ENCODE measurements around the gene SLC27A2.

The SLC27A2 gene

DNA sequence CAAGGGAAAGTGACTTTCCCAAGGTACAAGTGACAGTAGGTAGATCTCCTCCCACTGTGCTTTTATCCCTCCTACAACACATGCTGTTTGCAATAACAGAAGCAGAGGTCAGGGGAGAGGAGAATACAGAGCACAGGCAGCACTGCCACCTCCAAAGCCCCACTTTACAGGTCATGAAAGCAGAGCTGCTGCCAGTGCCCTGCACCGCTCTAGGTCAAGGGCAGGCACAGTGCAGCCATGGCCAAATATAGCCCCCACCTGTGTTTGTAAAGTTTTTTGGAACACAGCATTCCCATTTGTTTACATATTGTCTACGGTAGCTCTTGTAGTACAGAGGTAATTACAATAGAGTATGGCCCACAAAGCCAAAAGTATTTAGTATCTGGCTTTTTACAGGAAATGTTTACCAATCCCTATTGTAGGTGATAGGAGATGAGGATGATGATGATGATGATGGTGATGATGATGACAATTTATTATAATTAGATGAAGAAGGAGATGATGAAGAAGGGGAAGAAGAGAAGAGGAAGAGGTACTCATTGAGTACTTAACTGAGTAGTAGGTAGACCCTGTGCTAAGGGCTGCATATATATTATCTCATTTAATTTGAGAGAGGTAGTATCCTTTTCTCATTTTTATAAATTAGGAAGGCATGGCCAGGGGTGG lies 63.1 kb downstream of the SLC27A2 start:
- no peak for DNase-seq

DNA sequence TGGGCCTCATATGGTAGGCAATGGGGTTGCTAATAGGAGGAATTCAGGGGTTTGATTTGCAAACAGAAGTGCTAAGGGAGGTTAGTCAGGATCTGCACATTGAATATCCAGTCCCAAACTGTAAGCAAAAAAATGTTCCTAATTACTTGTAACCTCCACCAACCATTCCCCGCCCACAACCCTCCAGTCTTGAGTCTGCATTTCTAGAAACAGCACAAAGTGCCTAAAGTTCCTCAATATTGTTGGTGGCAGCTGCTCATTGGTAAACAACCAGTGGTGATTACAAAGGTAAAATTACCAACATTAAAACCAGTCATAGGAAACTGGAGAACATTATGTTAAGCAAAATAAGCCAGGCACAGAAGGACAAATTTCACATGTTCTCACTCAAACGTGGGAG lies 64.6 kb downstream of the SLC27A2 start:
- DNase-seq: no peak

DNA sequence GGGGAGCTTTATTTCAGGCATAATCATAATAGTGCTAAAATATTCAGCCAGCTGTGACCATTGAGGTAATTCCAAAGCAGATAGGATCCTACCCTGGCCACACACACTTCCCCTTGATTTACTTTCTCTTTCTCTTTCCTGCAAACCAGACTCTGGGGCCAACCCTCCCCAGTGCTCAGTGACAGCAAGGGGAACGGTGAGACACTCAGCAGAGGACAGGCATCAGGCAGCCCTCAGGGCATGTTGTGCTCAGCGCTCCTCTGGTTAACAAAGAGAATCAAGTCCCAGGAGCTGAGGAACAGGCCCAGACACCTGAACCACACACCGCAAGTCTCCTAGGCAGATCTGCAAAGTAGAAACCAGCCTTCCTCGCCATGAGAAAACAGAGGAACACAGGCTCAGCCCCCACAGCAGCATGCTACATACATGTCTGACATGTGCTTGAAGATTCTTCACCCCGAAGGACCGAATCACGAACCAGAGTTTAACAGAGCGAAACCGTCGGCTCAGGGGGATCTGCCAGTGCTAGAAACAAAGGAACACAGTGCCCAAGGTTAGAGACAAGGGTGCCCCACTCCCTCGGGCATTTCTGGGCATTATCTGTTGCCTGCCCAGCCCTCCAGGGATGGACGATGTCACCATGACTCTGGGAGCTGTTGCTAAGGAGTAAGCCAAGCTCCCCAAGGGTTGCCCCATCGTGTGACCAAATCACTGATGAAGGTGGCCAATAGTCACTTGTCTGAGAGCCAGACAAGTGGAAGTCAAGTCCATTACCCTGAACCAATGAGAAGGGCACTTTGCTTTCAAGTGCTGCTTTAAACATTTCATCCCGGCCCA lies 66.0 kb downstream of the SLC27A2 start:
- peak; percentile 7 for DNase-seq

DNA sequence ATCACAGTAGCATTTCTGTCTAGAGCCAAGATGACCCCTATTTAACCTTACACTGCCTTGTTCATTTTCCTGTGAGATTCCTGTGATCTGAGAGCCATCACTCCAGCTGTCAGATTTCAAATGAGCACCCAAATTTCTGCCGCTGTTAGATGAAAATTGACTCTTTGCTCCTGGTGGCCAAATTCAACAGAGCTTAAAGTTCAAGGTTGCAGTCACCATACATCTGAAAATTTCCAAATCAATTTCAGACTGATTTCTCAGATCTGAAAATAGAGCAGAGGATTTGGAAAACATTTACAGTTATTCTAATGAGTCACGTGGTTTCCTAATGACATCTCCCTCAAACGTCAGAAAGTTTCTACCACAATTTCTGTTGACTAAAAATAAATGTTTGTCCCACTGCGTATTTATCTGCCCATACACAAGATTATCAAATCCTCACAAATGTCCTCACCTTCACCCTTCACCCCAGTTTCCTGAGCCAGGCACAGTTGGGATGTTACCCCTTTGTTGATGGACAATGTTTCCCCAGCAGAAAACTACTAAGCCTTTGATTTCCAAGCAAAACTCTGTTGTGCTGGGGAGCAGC lies 67.1 kb downstream of the SLC27A2 start:
- no peak for DNase-seq

DNA sequence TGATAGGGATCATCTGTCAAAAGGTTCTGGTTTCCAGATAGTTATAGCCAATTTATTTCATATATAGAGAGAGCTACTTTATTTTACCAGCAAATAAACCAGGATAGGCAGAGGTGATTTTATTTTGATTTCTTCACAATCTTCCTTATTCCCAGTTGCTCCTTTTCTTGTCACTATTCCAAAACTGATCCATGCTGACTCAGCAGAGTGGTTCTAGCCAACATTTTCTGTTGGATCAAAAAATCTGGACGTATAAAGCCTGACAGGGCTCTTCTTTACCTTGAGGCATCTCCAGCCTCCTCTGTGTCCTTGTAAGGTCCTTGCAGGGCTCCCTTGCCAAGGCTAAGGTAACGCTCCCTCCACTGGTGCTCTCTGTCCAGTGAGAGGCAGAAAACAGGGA lies 67.7 kb downstream of the SLC27A2 start:
- no peak for DNase-seq

DNA sequence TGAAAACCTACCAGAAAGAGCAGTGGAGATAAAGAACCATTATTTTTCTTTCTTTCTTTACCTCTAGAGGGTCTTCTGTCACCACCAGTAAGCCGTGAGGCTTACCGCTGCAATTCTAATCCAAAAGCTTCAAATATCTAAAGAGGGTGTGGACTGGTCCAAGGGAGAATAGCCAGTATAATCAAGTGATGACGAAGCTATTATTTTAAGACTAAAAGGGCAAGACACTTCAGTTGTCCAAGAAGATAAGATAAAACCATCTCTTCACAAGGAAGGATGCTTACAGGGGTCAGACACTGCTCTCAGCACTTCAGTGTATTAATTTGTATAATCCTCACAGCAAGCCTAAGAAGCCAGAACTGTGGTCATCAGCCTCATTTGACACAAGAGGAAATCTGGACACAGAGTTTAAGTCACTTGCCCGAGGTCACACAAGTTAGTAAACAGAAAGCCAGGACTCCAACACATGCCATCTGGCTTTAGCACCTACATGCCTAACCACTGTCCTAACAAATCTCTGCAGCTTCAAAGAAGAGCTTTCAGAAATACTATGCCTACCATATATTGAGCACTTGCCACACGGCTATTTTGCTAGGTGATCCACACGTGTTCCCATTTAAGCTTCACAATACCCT lies 68.9 kb downstream of the SLC27A2 start:
- DNase-seq: no peak

DNA sequence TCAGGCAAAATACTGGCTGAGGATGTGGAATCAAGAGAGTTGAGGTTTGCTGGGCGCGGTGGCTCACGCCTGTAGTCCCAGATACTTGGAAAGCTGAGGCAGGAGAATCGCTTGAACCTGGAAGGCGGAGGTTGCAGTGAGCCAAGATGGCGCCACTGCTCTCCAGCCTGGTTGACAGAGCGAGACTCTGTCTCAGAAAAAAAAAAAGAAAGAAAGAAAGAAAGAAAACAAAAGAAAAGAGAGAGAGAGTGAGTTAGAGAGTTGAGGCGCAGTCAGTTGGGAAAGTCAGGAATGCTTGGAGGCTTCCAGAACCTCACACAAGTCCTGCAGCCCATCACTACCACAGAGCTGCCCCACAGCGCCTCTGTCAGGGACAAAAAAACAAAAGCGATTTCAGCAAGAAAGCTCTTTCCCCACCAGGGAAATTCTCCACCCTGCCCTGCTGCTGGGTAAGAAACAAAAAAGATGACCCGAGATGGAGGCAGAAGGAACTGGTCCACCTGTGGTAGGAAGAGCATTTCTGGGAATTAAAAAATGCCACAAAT lies 69.7 kb downstream of the SLC27A2 start:
- no peak for DNase-seq

DNA sequence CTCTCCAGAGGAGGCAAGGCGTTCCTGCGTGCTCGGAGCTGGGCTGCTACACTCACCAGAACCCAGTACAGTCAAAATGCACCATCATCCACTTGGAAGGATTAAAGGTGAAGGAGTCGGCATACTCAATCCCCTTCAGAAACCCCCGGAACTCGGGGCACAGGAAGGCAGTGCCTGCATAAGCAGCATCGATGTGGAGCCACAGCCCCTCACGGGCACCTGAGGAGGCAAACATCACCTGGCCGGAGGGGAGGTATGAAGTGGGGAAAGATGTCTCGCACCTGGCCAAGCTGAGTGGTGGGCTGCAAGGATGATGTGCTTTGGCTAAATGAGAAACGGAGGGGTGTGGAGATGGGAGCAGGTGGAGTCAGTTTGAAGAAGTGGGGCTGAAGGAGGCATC lies 70.6 kb downstream of the SLC27A2 start:
- DNase-seq: no peak

DNA sequence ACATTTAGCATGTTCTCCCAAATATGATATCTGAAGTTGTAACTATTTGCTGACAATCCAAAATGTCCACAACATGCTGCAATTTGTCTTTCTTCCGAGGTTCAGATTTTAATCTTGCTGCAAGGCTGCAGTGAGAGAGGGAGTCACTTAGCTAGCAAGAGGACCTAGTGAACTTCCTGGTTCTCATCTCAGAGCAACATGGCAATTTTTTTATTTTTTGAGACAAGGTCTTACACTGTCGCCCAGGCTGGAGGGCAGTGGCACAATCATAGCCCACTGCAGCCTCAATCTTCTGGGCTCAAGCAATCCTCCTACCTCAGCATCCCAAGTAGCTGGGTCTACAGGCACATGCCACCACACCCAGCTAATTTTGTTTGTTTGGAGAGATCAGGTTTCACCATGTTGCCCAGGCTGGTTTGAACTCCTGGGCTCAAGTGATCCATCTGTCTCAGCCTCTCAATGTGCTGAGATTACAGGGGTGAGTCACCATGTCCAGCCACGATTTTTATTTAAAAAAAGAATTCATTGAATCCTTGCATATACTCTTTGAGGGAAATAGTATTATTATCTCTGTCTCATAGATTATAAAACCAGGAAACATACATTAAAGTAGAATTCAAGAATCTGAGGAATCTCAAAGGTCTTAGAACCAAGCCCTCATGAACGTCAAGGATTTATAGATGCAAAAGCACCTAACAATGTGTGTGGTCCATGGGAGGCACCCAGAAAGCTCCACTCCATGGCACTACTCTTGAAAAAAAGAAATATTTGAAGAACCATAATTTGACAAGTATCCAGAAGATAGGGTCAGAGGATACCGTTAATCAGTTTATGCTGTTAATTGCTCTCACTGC lies 74.4 kb downstream of the SLC27A2 start:
- peak; percentile 80 for DNase-seq

DNA sequence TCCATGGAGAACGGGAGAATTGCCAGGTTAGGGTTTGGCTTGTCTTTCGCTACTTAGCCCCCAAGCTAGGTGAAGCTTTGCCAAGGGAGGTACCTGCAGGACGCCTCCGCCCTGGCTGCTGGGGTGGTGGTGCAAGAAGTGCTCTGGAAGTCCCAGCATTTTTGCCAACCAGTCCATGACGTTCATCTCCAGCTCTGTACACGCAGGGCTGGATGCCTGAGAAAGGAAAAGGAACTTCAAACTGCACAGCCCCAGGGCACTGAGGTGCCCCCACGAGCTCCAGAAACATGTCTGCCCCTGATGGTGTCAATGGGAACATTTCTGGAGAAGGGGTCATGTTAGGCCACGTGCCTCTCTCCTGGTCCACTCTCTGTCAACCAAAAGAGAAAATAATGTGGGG lies 75.3 kb downstream of the SLC27A2 start:
- DNase-seq: no peak

DNA sequence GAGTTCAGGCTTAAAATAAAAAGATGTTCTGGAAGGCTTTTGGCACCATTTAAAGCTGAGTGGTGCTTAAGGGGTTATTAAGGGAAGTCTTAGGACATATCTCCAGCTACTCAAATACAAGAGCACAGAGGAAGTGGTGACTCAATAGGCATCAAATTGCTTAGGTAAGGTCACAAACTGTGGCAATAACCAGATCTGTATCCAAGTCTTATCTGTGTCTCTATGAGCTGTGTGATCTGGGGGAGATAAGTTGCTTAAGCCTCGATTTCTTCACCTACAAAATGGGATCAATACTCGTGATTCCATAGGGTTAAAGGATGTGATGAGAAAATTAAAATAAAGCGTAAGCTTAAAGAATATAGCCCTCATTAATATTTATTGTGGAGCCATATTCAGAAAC lies 75.9 kb downstream of the SLC27A2 start:
- DNase-seq: peak; percentile 32

DNA sequence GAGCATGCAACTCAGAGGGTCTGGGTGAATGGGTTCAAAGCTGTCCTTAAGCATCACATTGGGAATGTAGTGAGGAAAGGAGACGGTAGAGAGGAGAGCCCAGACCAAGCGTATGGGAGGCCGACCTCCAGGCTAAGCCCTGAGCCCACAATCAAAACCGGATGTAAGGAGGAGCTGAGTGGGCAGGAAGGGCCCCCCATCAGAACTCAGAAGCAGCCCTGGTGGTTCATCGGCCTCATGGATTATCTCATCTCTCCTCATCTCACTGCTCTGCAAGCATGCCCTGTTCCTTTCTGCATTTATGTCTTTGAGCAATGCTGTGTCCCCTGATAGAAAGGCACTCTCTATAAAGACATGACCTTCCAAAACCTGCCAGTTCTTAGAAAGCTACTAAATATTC lies 77.3 kb downstream of the SLC27A2 start:
- DNase-seq: no peak

DNA sequence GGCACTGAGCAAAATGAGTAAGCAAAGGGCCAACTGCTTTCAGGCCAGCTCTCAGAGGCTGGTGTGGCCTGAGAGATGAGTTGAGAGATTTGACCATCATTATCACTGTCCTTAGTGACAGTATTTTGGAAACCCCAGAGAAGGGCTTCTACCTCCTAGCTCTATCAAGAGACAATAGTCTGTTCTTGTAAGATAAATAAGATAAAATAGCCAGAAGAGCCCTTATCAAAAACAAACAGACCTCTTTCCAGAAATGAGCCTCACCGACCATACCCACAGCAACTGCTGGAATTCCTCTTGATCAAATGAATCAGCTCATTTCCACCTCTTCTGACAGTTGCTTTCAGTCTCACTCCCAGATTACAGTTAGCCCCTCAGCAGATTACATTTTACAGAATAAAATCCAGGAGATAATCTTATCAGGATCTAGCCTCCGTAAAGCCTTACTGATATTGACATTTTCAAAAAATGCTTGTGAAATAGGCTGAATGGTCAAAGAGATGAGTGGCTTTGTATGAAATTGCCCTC lies 79.0 kb downstream of the SLC27A2 start:
- no peak for DNase-seq

DNA sequence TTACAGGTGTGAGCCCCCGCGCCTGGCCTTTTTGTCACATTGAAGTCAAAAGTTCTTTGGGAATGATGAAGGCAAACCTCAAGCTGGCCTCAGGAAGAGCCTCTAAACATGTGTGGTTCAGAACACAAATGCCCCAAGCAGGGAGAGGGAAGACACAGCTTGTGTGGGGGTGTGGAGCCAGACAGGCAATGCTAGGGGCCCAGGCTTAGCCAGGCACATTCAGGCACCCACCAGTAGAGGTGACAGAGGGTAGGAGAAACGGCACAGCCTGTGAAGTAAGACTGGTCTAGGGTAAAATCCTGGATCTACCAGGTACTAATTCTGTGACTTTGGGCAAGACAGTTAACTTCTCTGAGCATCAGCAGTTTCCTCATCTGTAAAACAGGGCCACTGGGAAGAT lies 80.0 kb downstream of the SLC27A2 start:
- DNase-seq: no peak

DNA sequence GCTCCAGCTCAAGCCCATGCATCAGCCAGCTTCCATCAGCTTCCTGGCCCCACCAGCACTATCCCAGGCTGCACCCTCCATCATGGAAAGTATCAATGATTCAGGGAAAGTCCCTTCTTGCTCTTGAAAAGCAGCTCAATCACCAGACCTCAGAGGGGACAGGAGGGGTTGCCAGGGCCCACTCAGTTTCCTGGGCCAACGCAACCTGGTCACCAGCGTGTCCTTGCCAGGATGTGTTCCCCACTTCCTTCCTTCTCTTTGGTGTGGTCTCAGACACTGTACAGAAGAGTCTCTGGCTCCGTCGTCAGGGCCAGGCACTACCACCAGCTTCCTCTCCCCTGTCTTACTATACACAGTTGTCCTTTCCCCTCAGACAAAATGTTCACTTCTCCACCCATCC lies 80.5 kb downstream of the SLC27A2 start:
- DNase-seq: no peak

DNA sequence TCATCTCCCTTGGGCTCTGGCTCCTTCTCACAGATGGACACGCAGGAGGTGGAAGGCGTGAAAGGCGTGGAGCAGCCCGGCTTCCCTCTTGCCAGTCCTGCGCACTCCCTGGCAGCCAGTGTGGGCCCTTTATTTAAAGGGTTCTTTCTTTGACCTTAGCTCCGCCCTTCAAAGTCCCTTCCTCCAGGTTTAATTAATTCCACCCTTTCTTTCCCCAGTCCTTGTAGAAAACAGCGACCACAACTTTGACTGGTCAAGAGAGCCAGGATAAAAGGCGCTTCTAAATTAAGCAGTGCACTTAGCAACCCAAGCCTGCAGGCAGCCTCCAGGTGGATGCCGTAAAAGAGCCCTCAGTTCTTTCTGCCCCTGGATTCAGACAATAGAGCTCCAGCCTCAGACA lies 83.6 kb downstream of the SLC27A2 start, which contains the start of gene HDC:
TSS of gene HDC (minus strand) at position 107 of the 400 bp plus-strand sequence. CDS start at position 4, 103 bp downstream.
- no peak for DNase-seq

DNA sequence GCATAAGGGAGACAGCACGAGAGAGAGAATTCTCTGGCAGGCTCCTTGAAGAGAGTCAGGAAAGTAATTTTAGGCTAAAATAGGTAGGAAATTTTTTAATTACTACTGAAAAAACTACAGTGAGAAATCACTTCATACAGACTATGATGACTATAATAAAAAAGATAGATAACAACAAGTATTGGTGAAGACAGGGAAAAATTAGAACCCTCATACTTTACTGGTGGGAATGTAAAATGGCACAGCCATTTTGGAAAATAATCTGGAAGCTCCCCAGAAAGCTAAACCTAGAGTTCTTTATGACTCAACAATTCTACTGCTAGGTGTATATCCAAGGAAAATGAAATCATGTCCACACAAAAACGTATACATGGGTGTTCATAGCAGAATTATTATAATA lies 85.6 kb downstream of the SLC27A2 start:
- no peak for DNase-seq

DNA sequence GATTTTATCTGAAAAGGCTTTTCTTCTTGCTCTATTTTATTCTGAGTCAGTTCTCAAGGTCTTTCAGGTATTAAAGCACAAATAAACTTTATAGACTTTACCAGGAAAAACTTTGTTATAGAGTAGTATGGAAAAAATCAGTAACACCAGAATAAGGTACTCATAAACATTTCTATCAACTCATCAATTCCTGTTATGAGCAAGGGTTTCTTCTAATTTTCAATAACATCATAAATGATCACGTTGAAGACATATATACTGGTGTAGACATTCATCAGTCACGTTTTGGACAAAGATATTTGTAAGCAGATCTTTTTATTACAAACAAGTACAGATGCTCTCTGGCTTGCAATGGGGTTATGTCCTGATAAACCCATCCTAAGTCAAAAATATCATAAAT lies 93.1 kb downstream of the SLC27A2 start:
- DNase-seq: no peak

DNA sequence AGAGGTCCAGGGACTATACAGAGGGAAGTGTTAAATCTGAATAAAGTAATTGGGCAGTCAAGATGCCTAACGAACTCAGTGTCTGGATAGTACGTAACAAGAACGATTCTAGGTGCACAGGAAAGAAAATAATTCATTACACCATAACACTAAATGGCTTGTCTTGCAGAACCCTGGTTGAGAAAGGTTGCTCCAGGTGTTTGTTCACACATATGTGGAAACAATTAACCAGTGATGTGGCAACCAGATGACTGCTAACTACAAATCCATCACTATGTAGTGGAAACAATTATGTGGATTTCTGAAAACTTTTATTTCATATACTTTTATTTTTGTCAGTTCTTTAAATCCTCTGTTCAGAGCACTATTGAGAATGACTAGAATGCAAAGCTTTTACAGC lies 93.9 kb downstream of the SLC27A2 start:
- DNase-seq: no peak

DNA sequence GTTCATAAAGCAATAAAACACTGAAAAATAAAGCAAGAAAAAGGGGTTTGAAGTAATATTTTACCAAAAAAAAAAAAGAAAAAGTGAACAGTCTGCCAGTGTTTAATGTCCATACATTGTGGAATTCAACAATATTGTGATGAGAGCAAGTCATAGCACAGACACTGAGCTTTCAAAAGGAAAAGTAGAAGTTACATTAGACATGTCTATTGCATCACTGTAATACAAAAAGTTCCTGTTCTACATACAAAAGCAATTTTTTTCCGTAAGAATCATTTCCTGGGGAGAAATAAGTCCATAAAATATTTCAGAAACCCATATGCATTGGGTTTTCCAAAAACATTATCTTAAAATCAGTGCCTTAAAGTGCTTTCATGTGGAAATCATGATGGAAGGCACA lies 95.4 kb downstream of the SLC27A2 start:
- DNase-seq: no peak

DNA sequence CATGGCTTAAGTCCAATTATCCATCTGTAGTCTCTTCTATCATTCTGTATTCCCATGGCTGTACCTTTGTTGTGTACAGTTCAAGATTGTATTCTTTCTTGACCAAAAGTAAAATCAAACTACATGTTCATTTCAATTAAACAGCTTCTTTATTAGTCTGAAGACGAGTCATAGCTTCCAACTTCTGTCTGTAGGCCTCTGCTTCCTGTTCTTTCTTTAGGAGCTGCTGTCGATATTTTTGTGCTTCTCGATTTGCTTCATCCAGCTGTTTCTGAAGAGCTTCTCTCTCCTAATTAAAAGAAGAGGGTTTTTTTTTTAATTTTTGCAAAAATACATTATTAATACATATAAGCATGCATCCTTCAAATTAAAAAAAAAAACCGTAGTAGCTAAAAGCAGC lies 96.5 kb downstream of the SLC27A2 start:
- DNase-seq: no peak

DNA sequence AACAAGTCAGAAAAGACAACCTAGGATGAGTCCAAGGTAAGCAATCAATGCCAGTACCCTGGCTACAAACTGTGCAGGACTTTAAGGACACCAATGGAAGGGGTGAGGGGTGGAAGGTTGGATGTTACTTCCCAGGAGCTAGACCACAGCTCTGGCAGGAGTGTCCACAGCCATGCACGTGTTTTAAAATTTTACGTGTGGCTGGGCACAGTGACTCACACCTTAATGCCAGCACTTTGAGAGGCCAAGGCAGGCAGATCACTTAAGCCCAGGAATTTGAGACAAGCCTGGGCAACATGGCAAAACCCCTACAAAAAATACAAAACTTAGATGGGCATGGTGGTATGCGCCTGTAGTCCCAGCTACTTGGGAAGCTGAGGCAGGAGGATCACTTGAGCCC lies 98.3 kb downstream of the SLC27A2 start:
- no peak for DNase-seq
